Lung (tissue), 12 donors: ENCODE measurements around the gene IGDCC3. TPM values are rescaled to one million over a fixed set of nuclear protein-coding genes. Genes with fewer than 3 reads are reported as not detected.

ENCODE experiments used
- ATAC-seq: fragments of 200-7000 bp; cut with Tn5 transposase; one replicate; pipeline ENCODE4 v1.9.1; 2020; ENCODE audit warnings: moderate number of reproducible peaks; ENCODE audit not compliant: insufficient read depth, low FRiP score
- DNase-seq, 3 donors: peaks; one replicate each; pipeline ENCODE4 v3.0.0-alpha.2; 2013 to 2017
- H3K27ac ChIP-seq, 2 donors: one replicate each; pipeline ENCODE4 v1.5.1; 2013; ENCODE audit warnings: mild to moderate bottlenecking in 2 of 2, moderate library complexity in 2 of 2, control low read depth in 1 of 2, inconsistent platforms in 1 of 2, low read depth in 1 of 2, low read length in 1 of 2
- H3K27me3 ChIP-seq, 3 donors: one replicate each; pipeline ENCODE4 v1.5.1; 2013; ENCODE audit warnings: low read length in 2 of 3; ENCODE audit not compliant: control insufficient read depth in 3 of 3, insufficient read depth in 3 of 3
- H3K36me3 ChIP-seq, 4 donors: one replicate each; pipeline ENCODE4 v1.5.1; 2013; ENCODE audit warnings: low read length in 4 of 4, mild to moderate bottlenecking in 1 of 4, moderate library complexity in 1 of 4; ENCODE audit not compliant: control insufficient read depth in 4 of 4, insufficient read depth in 4 of 4
- H3K4me1 ChIP-seq, 5 donors: one replicate each; pipeline ENCODE4 v1.5.1; 2013; ENCODE audit warnings: low read length in 5 of 5, mild to moderate bottlenecking in 2 of 5, moderate library complexity in 1 of 5; ENCODE audit not compliant: control insufficient read depth in 5 of 5, insufficient read depth in 5 of 5
- H3K4me3 ChIP-seq: one replicate; pipeline ENCODE4 v1.5.1; 2013; ENCODE audit warnings: mild to moderate bottlenecking, control low read depth, moderate library complexity
- H3K9ac ChIP-seq, 2 donors: one replicate each; pipeline ENCODE4 v1.5.1; 2013; ENCODE audit warnings: low read length in 2 of 2, control low read depth in 1 of 2; ENCODE audit not compliant: insufficient read depth in 1 of 2
- H3K9me3 ChIP-seq, 4 donors: one replicate each; pipeline ENCODE4 v1.5.1; 2013; ENCODE audit warnings: low read length in 3 of 4, mild to moderate bottlenecking in 1 of 4, moderate library complexity in 1 of 4; ENCODE audit not compliant: control insufficient read depth in 4 of 4, insufficient read depth in 3 of 4
- CTCF ChIP-seq: IDR thresholded peaks from 2 replicates; pipeline ENCODE4 v1.5.1; 2012; ENCODE audit warnings: mild to moderate bottlenecking; ENCODE audit errors: control extremely low read depth, extremely low read depth
- WGBS, 2 donors: extraction: QIAGEN DNeasy Blood & Tissue Kit; methylation state at CpG; one replicate each; pipeline ENCODE4 v1.1.7; 2013; 5-methylcytosine and 5-hydroxymethylcytosine counted together
- polyA plus RNA-seq, 2 donors: library from polyadenylated mRNA; stranded (reverse); fragments of 200-250 nt; gene quantifications; one replicate each; pipeline ENCODE4 v1.2.1, GENCODE V29; 2013
- total RNA-seq, 2 donors: library from RNA; depleted of rRNA in 1 of 2; stranded (reverse); fragments of >200 nt in 1 of 2; gene quantifications; one replicate each; pipeline ENCODE4 v1.2.1, GENCODE V29; 2014 to 2021
- donor health status: control.
- donor health status: control.
- donor health status: Bipolar disorder and iron deficiency.
- donor health status: healthy.
- donor health status: DM: yes; HTN: yes; CAD: no.

The IGDCC3 gene
- total and polyA plus RNA-seq, 4 donors, result 0.09 to 1.3 TPM; not detected in 2

DNA sequence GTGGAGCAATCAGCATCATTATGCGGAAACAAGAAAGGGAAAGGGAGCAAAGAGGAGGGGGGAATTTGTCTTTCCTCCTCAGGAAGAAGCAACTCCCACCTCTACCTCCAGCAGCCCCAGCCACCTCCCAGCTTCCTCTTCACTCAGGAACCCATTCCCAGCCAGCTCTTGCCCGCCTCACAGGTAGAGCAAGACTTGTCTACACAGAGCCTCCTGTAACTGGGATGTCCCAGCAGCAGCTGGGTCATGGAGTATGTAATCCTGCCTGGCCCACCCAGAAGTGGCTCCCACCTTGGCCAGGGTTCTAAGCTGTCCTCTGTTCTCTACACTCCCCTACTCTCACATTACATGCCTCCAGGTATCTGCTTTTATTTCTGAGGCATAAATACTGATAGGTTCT is 14.0 kb downstream of the IGDCC3 start:
- ATAC-seq (no peak), DNase-seq (no peak)
- Histone ChIP-seq H3K4me1 (peaks cover 0 to 19% (median 4%) of the 10 kb centered on the region in 5 donors), H3K27ac (no peak overlapping the region), H3K27me3 (no peaks in the 10 kb centered on the region), H3K9ac (no peak overlapping the region), H3K9me3 (no peaks in the 10 kb centered on the region), H3K36me3 (no peaks in the 10 kb centered on the region), H3K4me3 (no peak overlapping the region)
- no peak for TF ChIP-seq CTCF
- 90 to 95% methylated on average over 2 of the region's 2 CpGs for WGBS, 2 donors

- ATAC-seq (no peak), DNase-seq (no peak)
- Histone ChIP-seq H3K4me3 (no peak overlapping the region), H3K9me3 (no peaks in the 10 kb centered on the region), H3K27ac (no peak overlapping the region), H3K27me3 (no peaks in the 10 kb centered on the region), H3K4me1 (peaks cover 0 to 14% (median 4%) of the 10 kb centered on the region in 5 donors), H3K36me3 (no peaks in the 10 kb centered on the region), H3K9ac (no peak overlapping the region)
- TF ChIP-seq CTCF, result no peak
- WGBS, 2 donors, result 92% methylated on average over 7 of the region's 7 CpGs
These were observed 14.5 kb downstream of the IGDCC3 start for GRCh38 chr15:65363306-65363705.

DNA sequence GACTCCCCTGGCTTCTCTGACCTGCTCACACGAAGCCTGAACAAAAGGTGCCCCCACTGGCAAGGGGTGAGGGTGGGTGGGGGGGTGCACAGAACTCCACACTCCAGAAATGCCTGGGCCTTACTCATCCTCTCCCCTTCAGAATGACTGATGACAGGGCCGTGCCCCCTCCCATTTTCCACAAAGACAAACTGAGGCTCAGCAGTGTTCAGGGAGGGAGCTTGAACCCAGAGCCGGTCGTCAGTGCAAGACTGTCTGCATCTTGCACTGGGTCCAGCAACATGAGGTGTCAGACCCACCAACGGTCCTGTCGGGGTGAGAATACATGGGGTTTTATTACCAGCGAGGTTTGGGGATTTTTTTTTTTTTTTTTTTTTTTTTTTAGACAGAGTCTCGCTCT is 15.3 kb downstream of the IGDCC3 start:
- no peak for TF ChIP-seq CTCF
- no peaks in the 10 kb centered on the region for H3K9me3 ChIP-seq
- DNase-seq (no peak), ATAC-seq (no peak)
- H3K4me1 ChIP-seq, result peaks cover 0 to 7% (median 0%) of the 10 kb centered on the region in 5 donors
- no peak overlapping the region for H3K9ac ChIP-seq
- H3K36me3 ChIP-seq, result no peaks in the 10 kb centered on the region
- 90 to 92% methylated on average over 8 of the region's 8 CpGs for WGBS, 2 donors
- H3K4me3 ChIP-seq, result no peak overlapping the region
- no peak overlapping the region for H3K27ac ChIP-seq
- H3K27me3 ChIP-seq, result no peaks in the 10 kb centered on the region
